SK-N-SH (cell line): ENCODE results near the gene ANKRD34B.

ENCODE experiments used
- EP300 ChIP-seq, 2 experiments: IDR thresholded peaks; 2 replicates each; pipeline versions ENCODE4 v1.4.0 to v1.6.1; 2012; ENCODE audit warnings: borderline replicate concordance in 1 of 2, low read depth in 1 of 2, low read length in 1 of 2
- FOXM1 ChIP-seq: IDR thresholded peaks from 2 replicates; pipeline ENCODE4 v1.4.0; 2012; ENCODE audit warnings: low read depth, mild to moderate bottlenecking
- POLR2AphosphoS5 ChIP-seq: IDR thresholded peaks from 2 replicates; pipeline ENCODE4 v1.6.1; 2012; ENCODE audit warnings: low read depth, low read length
- TCF12 ChIP-seq: IDR thresholded peaks from 2 replicates; pipeline ENCODE4 v1.4.0; 2012
- TF ChIP-seq, protein P1 (sequence below): IDR thresholded peaks from 2 replicates; pipeline ENCODE4 v1.4.0; 2012; ENCODE audit warnings: low read depth, borderline replicate concordance
- TF ChIP-seq, protein P2 (sequence below): fragments of 200-600 bp; sonication (generic); IDR thresholded peaks from 2 replicates; pipeline ENCODE4 v1.6.1; 2017; ENCODE audit warnings: antibody characterized with exemption, mild to moderate bottlenecking, moderate library complexity
- TF ChIP-seq, protein P3 (sequence below): IDR thresholded peaks from 2 replicates; pipeline ENCODE4 v1.6.1; 2012; ENCODE audit warnings: mild to moderate bottlenecking, low read depth, low read length, moderate library complexity

DNA sequence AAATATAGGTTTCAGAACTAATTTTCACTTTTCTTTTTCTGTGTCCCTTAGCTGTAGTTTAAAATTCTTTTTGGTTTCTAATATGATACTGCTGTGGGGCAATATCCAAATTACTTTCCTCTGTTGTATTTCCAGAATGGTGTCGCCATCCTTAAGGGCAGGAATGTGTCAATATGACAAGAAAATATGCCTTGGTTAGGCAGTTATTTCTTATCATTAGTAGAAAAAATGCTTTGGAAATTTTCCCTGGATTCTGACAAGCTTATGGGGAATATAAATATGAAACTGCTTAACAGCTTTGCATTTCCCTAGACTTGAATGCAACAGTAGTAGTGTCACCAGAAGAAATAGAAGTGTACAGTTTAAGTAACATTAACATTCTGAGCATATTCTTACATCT is 29.4 kb downstream of the ANKRD34B start:
- TF ChIP-seq, protein P1, sequence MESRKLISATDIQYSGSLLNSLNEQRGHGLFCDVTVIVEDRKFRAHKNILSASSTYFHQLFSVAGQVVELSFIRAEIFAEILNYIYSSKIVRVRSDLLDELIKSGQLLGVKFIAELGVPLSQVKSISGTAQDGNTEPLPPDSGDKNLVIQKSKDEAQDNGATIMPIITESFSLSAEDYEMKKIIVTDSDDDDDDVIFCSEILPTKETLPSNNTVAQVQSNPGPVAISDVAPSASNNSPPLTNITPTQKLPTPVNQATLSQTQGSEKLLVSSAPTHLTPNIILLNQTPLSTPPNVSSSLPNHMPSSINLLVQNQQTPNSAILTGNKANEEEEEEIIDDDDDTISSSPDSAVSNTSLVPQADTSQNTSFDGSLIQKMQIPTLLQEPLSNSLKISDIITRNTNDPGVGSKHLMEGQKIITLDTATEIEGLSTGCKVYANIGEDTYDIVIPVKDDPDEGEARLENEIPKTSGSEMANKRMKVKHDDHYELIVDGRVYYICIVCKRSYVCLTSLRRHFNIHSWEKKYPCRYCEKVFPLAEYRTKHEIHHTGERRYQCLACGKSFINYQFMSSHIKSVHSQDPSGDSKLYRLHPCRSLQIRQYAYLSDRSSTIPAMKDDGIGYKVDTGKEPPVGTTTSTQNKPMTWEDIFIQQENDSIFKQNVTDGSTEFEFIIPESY = no peak
- TF ChIP-seq TCF12 (no peak), POLR2AphosphoS5 (no peak), EP300 (IDR thresholded peaks at IDR 0.05; ENCODE audit: borderline replicate concordance in 1 of 2, low read depth in 1 of 2, low read length in 1 of 2) (no peak), FOXM1 (no peak)
- TF ChIP-seq, protein P2, sequence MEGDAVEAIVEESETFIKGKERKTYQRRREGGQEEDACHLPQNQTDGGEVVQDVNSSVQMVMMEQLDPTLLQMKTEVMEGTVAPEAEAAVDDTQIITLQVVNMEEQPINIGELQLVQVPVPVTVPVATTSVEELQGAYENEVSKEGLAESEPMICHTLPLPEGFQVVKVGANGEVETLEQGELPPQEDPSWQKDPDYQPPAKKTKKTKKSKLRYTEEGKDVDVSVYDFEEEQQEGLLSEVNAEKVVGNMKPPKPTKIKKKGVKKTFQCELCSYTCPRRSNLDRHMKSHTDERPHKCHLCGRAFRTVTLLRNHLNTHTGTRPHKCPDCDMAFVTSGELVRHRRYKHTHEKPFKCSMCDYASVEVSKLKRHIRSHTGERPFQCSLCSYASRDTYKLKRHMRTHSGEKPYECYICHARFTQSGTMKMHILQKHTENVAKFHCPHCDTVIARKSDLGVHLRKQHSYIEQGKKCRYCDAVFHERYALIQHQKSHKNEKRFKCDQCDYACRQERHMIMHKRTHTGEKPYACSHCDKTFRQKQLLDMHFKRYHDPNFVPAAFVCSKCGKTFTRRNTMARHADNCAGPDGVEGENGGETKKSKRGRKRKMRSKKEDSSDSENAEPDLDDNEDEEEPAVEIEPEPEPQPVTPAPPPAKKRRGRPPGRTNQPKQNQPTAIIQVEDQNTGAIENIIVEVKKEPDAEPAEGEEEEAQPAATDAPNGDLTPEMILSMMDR = no peak
- TF ChIP-seq, protein P3, sequence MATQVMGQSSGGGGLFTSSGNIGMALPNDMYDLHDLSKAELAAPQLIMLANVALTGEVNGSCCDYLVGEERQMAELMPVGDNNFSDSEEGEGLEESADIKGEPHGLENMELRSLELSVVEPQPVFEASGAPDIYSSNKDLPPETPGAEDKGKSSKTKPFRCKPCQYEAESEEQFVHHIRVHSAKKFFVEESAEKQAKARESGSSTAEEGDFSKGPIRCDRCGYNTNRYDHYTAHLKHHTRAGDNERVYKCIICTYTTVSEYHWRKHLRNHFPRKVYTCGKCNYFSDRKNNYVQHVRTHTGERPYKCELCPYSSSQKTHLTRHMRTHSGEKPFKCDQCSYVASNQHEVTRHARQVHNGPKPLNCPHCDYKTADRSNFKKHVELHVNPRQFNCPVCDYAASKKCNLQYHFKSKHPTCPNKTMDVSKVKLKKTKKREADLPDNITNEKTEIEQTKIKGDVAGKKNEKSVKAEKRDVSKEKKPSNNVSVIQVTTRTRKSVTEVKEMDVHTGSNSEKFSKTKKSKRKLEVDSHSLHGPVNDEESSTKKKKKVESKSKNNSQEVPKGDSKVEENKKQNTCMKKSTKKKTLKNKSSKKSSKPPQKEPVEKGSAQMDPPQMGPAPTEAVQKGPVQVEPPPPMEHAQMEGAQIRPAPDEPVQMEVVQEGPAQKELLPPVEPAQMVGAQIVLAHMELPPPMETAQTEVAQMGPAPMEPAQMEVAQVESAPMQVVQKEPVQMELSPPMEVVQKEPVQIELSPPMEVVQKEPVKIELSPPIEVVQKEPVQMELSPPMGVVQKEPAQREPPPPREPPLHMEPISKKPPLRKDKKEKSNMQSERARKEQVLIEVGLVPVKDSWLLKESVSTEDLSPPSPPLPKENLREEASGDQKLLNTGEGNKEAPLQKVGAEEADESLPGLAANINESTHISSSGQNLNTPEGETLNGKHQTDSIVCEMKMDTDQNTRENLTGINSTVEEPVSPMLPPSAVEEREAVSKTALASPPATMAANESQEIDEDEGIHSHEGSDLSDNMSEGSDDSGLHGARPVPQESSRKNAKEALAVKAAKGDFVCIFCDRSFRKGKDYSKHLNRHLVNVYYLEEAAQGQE = no peak
